GM13976 (cell line): ENCODE measurements around the gene CSRNP2.
"Not testable (repeated sequence)": the region's sequence is repeated elsewhere in the genome, so short reads cannot be mapped to it uniquely, and the experiment has no call there.

Experiments
- DNase-seq: peaks from one replicate; pipeline ENCODE4 v3.0.0; 2012; ENCODE audit warnings: low spot score
- CTCF ChIP-seq: IDR thresholded peaks from 2 replicates; pipeline ENCODE4 v1.5.1; 2012; ENCODE audit warnings: borderline replicate concordance, mild to moderate bottlenecking; ENCODE audit not compliant: insufficient read depth; ENCODE audit errors: extremely low read depth, missing control alignments, control extremely low read depth
- in situ Hi-C: fragments of 300-500 bp; cut with MboI; formaldehyde crosslinking; loops from one replicate; pipeline ENCODE4 v1.12.0; 2022; ENCODE audit warnings: low sequenced_read_pairs, mixed read lengths, inconsistent platforms; ENCODE audit not compliant: unreplicated experiment

CSRNP2 gene

GRCh38 chr12:51018956-51019355 is 64.4 kb downstream of the CSRNP2 start:
- TF ChIP-seq CTCF = no peak
- DNase-seq = no peak
- in situ Hi-C loops = no loop called here

GRCh38 chr12:51017452-51017851 is 65.9 kb downstream of the CSRNP2 start:
- TF ChIP-seq CTCF = no peak
- DNase-seq = no peak
- in situ Hi-C loops = no loop called here

GRCh38 chr12:51014467-51014866 is 68.9 kb downstream of the CSRNP2 start:
- in situ Hi-C loops, DNase-seq: not testable (repeated sequence)

GRCh38 chr12:51013441-51013840 is 70.0 kb downstream of the CSRNP2 start:
- in situ Hi-C loops = no loop called here
- no peak for DNase-seq
- TF ChIP-seq CTCF = no peak

GRCh38 chr12:51012570-51013236 is 70.7 kb downstream of the CSRNP2 start:
- no peak for TF ChIP-seq CTCF
- DNase-seq = no peak
- in situ Hi-C loops = no loop called here

- in situ Hi-C loops = no loop called here
- DNase-seq = no peak
- no peak for TF ChIP-seq CTCF
Measured at GRCh38 chr12:51011955-51012354, 71.4 kb downstream of the CSRNP2 start.
